GM21786 (cell line): Measurements from ENCODE around the gene CAMK2B.

Experiments
- ATAC-seq: cut with Tn5 transposase; IDR thresholded peaks from one replicate; pipeline ENCODE4 v1.9.1; 2021; ENCODE audit not compliant: unreplicated experiment

The CAMK2B gene

DNA sequence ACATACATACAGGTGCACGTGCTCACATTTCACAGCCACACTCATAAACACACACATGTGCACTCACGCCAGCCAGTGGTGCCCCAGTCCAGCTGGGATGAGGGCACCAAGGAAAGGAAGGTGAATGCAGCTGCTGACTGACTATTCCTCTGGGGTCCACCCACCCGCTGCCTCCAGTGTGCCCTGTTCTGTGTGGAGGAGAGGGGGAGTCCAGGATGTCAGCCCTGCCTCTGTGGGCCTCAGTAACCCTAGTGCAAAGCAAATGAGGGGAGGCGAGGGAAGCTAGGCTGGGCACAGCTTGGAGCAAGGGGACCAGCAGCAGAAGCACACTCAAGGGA is 67.0 kb downstream of the CAMK2B start:
- ATAC-seq: no peak

DNA sequence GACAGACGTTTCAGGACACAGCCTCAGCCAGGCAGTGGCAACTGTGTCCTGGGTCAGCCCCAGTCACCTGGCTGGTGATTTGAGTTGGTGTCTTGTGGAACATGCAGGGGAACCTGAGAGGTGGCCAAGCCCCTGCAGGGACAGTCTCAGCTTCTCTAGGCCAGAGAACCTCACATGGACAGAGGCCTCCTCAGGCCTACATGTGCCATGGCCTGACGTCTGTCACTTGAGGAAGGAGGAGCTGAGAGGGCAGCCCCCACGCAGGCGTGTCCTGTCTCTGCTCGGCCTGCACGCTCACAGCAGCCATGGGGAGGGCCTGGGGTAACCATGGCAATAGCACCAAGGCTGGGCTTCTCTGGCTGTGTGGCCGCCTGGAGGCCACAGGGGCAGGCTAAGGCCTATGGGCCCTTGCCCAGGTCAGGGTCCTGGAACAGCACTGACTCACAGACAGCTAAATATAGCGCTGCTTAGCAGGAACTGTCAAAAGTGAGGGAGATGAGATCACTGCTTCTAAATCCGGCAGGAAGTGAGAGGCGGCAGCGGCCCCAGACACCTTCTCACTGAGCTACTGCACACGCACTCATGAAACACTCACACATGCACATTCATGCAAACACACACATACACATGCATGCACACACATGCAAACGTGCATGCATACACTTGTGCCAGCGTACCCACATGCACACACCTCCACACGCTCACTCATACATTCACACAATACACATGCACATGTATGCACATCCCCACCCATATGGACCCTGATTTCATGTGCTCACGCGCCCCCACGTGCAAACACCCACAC is 67.6 kb downstream of the CAMK2B start:
- ATAC-seq: peak; percentile 91

DNA sequence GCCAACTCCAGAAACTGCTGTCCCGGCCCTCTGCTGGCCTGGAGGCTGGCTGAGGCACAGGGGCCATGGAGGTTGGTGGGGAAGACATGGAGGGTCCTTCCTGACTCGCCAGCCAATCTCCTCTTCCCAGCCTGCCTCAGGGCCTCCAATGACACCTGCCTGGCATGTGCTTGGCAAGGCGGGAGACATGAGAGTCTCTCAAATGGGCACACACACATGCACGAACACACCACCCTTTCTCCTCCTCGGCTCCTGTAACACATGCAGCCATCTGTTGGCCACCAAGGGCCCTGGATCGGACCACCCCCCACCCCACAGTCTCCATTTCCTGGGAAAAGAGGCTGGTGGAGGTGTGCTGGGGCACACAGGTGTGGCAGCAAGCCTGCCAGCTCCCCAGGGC is 68.2 kb downstream of the CAMK2B start:
- no peak for ATAC-seq

DNA sequence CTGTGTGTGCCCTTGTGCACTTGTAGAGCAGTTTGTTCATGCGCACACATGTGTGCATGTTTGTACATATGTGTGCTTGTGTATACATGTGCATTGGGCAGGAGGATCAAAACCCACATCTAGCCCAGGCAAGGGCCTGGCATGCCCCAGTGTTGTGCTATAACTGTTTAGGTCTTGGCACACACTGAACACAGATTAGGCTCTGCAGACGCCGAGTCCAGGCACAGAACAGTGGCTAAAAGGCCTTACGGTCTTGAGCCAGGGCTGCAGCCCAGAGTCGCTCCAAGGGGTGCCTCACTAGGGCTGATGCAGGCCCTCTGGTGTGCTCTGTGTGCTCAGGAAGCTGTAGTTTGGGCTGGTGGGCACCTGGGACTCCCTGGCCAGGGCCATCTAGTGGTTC is 68.9 kb downstream of the CAMK2B start:
- no peak for ATAC-seq

DNA sequence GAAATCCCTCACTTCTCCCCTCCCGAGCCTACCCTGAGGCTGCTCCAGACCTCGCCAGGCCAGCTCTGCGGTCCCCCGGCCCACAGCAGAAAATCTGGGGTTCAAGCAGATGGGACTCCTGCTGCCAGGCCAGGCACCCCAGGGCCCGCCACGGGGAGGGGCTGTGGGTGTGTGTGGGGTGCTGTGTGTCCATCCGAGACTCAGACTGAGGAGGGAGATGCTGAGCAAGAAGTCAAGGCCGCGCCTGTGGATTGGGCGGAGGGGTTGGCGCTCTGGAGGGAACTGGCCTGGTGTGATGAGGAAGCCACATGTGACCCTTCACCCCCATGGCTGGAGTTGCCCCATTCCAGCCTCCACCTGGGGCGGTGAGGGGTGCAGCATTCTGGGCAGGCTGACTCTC is 73.5 kb downstream of the CAMK2B start:
- no peak for ATAC-seq

DNA sequence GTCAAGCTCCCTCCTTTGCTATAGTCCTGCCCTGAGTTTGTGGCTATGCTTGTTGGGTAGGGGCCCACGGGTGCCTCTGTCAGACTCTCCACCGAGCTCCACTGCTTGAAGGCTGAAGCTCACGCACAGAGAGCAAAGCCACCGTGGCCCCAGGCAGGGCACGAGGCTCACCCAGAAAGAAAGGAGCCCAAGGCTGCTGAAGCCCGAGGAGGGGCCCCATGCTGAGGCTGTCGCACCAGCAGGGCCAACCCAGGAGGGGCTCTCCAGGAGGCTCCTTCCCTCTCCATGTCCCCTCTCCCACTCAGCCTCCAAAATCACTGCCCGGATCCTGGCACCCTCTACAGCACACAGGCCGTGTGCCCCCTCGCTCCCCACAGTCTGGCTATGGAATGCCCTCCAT is 74.1 kb downstream of the CAMK2B start:
- no peak for ATAC-seq

DNA sequence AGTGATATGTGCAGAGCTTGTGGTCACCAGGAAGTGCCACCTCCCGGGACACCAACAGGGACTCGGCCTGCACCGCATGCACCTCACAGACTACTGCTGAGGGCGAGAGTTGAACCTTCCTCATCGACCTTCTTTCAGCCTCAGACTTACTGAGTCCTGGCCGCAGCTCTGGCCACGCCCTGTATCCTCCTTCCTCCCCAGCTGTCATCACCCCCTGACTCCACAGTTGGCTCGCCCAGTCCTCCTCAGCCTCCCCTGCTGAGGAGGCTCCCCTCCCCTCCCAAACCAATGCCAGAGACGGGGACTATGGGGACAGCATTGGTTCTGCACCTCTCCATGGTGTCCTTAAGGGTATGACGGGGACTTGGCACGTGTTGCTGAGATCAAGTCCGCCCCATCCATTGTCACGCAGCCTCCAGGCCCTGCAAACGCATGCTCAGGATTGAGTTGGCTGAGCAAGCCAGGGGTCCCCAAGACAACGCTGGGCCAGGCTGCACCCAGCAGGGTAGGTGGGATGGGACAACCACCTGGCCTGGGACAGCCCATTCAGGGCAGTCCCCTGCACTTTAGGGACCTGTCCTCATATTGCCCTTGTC is 75.7 kb downstream of the CAMK2B start:
- ATAC-seq: no peak

DNA sequence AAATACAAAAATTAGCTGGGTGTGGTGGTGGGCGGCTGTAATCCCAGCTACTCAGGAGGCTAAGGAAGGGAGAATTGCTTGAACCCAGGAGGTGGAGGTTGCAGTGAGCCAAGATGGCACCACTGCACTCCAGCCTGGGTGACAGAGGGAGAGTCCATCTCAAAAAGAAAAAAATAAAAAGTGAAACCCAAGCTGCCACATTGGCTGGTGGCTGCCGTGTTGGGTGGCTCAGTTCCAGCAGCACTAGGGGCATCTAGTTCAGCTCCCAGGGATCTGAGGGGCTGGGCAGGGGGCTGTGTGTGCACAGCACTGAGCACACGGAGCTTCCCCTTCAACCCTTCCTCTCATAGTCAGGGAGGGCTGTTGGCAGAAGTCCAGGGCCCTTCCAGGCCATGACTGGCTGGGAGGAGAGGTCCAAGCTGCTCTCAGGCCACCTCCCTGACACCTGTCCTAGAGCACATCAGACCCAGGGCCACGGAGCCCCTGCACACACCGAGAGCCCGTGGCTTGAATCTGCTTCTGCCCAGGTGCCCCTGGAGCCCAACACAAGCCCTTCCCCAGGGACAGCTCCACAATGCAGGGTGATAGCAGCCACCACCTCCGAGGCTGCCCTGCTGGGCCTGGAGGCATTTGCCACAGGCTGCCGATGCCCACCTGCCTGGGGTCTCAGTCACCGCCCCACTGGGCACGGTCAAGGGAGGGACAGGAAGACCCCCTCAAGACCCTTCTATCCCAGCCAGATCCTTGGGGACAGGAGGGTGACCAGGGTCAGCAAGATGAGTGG is 77.3 kb downstream of the CAMK2B start:
- ATAC-seq: no peak

DNA sequence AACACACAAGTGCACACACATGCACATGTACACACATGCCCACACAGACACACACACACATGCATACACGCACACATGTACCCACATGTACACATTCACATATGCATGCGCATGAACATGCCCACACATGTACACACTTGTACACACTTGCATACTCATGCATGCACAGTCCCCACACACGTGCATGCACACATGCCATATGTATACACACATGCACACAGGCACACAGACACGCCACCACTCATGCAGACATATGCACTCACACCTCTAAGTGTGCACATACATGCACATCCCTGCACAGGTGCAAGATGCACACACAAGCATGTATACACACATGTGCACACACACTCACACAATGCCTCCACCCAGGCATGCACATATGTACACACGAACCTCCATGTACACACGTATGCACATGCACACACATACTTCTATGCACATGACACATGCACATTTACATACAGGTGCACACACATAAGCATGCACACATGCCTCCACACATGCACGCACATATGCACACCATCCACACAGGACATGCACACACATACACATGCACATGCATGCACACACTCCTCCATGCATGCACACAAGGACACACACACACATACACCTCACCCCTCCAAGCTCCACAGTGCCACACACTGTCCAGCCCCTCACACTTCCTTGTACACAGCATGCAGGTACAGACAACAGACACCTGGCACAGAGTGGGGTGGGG is 78.8 kb downstream of the CAMK2B start:
- ATAC-seq: no peak

DNA sequence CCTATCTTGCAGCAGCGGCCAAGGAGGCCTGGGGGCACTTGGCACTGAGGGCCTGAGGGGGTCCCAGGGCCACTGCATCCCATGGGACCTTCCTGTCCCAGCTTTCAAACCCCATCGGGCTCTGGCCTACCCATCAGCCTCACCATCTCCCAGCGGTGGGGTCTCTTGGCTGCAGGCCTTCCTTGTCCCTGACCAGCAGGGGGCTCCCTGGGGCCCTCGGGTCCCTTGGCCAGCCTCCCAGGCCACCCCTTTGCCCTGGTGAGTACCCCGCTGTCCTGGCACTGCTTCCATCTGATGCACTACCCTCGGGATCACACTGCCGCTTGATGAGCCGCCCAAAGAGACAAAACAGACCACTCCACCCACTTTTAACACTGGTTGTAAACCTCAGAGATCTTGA is 81.1 kb downstream of the CAMK2B start:
- no peak for ATAC-seq

DNA sequence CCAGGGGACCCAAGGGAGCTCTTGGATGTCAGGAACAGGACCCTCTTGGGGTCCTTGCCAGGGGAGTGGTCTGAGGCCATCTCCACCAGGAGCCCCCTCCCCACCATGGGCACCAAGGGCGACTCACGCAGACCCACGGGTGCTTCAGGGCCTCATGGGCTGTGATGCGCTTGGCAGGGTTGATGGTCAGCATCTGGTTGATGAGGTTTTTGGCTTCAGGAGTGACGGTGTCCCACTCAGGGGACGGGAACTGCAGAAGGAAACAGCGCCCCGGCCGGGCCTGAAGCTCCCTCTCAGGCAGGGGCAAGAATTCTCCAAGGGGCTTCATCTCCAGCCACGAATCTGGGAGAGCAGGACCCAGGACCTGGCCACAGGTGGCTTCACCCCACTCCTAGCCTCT is 83.3 kb downstream of the CAMK2B start:
- ATAC-seq: no peak

DNA sequence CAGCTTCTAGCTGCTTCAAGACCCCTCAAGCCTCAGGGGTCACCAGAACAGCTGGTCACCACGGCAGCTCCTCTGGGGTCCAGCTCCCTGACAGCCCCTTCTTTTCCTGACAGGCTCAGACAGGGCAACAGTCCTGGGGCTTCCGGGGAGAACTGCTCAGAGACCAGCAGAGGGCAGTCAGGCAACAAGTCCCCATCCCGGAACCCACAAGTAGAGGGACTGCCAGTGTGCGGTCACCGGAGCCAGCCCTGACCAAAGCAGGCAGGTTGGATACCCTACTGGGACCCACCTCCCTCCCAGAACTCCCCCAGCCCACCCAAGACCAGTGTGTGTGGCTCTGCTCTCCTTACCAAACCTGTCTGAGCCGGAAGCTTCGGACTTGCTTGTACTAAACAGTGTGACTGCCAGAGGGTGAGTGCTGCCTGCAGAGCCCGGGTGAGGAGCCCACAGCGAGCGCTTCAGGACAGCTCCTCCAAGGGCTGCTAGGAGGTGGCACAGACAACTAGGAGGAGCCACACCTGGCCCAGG is 84.3 kb downstream of the CAMK2B start:
- peak; percentile 64 for ATAC-seq

DNA sequence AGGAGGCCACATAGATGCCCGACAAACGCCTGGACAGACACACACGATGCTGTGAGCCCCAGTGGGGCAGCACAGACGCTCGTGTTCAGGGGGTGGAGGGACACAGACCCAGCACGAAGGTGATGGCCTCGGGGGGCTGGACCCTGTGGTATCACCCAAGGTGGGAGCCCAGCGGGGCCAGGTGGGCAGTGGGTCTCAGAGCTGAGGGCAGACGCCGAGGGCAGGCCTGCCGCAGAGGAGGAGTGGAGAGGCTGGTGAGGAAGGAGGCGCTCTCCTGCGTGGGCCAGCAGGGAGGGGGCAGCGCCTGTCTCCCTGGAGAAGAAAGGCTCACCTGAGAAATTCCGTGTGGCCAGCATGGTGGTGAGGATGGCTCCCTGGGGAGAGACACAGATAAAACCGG is 85.0 kb downstream of the CAMK2B start:
- ATAC-seq: no peak

DNA sequence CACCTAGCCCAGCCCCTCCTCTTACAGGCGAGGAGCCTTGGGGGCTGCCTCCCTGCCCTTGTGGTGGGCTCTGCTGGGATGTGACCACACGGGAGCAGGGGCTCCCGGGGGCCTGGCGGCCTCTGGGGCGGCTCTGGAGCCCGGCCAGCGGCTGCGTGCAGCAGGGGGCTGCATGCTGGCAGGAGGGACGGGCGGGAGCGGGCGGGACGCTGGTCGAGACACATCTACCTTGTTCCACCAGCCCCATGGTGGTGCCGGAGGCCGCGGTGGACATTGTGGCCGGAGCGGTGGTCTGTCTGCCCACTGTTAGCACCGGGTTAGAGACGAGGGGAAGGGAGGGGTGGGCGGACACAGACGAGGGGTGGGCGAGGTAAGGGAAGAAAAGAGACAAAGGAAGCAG is 86.0 kb downstream of the CAMK2B start:
- no peak for ATAC-seq

DNA sequence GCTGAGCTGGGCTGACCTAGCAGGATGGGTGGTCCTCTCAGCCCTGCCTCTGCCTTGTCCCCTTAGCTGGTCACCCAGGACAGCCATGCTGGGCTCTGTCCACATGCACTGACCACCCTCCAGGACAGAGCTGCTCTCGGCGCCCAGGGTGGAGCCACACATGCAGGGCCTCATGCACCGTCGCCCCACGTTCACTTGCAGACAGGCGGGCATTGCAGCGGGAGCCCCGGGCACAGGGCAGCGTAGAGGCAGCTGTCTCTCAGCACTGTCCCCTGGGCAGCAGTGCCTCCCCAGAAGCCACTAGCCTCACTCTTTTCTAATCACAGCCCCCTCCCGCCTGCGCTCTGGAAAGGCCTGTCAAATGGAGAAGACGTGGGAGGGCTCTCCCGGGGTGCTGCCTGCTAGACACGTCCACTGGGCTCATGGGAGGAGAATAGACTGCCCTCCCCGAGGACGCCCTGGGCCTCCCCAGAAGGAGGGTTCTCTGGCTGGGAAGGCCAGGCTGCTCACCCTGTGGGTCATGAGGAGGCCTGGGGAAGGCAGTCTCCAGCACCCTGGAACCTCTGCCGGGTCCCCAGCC is 87.2 kb downstream of the CAMK2B start:
- no peak for ATAC-seq

DNA sequence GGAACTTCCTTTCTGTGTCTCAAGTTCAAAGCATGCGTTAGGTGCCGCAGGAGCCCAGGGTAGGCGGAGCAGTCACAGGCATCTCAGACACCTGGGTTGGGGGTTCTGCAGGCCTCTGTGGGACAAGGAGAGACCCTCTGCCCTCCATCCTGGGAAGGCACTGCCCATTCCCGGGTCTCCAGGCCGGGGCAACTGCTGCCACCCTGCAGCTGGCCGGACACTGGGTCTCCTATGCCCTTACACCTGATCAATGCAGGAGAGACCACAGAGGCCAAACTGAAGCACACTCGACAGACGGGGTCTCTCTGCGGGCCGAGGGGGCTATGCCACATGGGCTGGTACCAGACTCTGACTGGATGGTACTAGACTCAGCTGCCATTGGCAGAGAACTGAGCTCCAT is 87.7 kb downstream of the CAMK2B start:
- ATAC-seq: no peak

DNA sequence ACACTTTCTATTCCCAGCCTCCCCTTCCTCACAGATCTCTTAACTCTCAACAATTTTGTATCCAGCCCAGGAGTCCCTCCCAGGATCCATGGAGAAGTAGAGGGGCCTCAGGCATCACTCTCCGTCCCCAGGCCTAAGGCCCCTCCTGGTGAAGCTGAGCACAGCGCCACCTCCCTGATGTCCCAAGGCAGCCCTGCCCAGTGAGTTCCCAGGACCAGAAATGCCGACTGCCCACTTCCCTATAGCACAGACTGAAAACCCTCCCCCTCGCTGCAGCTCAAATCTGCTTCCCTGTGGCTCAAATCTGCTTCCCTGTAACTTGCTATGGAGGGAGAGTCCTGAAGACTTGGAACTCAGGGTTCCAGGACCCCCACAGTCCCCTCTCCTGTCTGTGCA is 89.1 kb downstream of the CAMK2B start:
- ATAC-seq: no peak

DNA sequence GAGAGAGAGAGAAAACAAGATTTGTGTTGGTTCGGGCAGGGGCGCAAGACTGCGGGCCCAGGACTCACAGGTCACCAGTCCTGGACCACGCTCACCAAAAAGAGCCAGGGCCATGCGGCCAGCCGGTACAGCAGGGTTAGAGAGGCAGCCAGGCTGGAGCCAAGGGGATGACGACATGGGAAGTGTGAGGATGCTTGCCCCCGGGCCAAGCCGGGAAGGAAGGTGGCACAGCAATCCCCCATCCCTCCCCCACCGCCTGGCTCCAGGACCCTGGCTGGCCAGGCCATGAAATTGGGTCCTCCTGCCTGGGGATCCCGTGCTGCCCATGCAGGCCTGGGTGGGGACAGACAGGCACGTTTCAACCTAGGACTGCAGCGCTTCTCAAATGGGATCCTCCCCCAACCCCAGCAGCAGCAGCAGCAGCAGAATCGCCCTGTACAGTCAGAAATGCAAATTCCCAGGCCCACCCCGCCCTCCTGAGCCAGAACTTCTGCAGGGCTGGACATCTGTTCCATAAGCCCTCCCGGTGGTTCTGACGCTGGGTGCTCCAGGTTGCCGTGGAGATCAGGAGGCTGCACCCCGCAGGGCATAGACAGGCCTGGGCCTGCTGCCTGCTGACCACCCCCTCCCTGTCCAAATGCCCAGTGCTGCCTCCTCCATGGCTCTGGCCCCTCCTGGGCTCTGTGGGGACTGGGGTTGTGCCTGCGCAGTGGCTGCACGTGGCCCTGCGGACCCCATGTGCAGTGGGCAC is 89.6 kb downstream of the CAMK2B start:
- no peak for ATAC-seq

DNA sequence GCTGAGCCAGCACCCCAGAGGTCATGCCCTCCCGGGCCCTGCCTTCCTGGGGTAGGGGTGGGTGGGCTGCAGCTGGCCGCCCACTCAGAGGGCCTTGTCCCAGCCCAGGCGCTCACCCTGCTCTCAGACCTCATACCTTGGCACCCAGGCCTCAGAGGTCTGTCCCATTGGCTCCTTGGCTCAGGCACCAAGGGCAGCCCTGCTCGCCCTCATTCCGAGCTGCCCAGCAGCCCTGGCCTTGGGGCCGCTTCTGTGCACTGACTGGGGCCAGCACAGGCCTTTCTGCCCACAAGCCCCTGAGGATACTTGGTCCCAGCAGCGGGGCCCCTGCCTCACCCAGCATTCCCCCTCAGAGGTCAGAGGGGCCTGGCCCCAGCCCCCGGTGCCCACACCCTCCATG is 90.3 kb downstream of the CAMK2B start:
- no peak for ATAC-seq
